Fibroblast of pulmonary artery (primary cell): Measurements from ENCODE around the gene POU4F2.

Experiments used
- DNase-seq: peaks from one replicate; pipeline ENCODE4 v3.0.0-alpha.2; 2010; ENCODE audit warnings: low read depth
- H3K4me3 ChIP-seq: replicated peaks from 2 replicates; pipeline ENCODE4 v1.5.1; 2011; ENCODE audit warnings: low read depth, mild to moderate bottlenecking, control low read depth, low read length, moderate library complexity
- CTCF ChIP-seq: IDR thresholded peaks from 2 replicates; pipeline ENCODE4 v1.5.1; 2011; ENCODE audit warnings: mild to moderate bottlenecking, control low read depth, low read length, inconsistent platforms; ENCODE audit errors: missing control alignments

Gene POU4F2

DNA sequence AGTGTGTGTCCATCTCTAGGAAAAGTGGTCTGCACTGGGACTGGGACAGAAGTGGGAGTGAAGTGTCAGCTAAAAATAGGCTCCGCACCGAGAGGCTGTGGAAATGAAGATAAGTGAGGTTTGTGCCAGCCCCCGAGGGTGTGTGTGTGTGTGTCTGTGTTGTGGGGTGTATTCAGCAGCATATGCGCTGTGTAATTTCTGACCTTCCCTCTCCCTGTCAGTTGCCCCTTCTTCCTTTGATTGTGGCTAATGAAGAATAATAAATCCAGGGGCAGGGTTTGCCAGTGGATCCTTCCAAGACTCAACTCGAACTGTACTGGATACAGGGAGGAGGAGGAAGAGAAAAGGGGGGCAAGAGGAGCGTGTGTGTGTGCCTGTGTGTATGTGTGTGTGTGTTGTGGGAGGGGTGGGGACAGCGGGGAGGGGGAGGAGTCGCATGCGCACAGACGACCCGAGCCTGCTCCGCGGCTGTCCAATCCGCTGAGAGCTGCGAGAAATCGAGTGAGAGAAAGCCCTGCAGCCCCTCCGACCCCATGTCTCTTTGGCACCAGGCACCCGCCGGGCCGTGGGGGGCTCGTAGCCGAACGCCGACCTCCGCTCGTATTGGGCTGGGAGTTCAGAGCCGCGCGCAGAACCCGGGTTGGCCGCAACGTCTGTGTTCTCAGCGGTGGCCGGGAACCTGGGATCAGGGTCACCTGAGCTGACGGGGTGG, 916 bp upstream of the POU4F2 start:
- TF ChIP-seq CTCF: no peak
- DNase-seq: no peak
- H3K4me3 ChIP-seq: no peak overlapping the region

GRCh38 chr4:146638333-146638785, 334 bp upstream of the POU4F2 start:
- no peak for DNase-seq

GRCh38 chr4:146639506-146639932, 826 bp downstream of the POU4F2 start:
- no peak overlapping the region for H3K4me3 ChIP-seq
- no peak for TF ChIP-seq CTCF
- DNase-seq: no peak

More at GRCh38 chr4:146638333-146638785, 334 bp upstream of the POU4F2 start:
- H3K4me3 ChIP-seq: no peak overlapping the region
- TF ChIP-seq CTCF: no peak

DNA sequence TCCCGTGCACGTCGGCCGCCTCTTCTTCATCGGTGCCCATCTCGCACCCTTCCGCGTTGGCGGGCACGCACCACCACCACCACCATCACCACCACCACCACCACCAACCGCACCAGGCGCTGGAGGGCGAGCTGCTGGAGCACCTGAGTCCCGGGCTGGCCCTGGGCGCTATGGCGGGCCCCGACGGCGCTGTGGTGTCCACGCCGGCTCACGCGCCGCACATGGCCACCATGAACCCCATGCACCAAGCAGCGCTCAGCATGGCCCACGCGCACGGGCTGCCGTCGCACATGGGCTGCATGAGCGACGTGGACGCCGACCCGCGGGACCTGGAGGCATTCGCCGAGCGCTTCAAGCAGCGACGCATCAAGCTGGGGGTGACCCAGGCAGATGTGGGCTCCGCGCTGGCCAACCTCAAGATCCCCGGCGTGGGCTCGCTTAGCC, 1.4 kb downstream of the POU4F2 start:
- DNase-seq: no peak
- no peak overlapping the region for H3K4me3 ChIP-seq
- no peak for TF ChIP-seq CTCF

GRCh38 chr4:146640465-146641061, 1.9 kb downstream of the POU4F2 start:
- no peak for TF ChIP-seq CTCF
- no peak overlapping the region for H3K4me3 ChIP-seq
- no peak for DNase-seq

- no peak for DNase-seq
- H3K4me3 ChIP-seq: no peak overlapping the region
- TF ChIP-seq CTCF: no peak
Observed at GRCh38 chr4:146641762-146642161, 3.1 kb downstream of the POU4F2 start.
